Limb (tissue), 2 donors: Measurements from ENCODE around the gene LZTS2.
"Not testable (repeated sequence)": the region's sequence is repeated elsewhere in the genome, so short reads cannot be mapped to it uniquely, and the experiment has no call there.

Experiments
- DNase-seq, 2 donors: peaks; one replicate each; pipeline ENCODE4 v3.0.0-alpha.2; 2016; ENCODE audit errors: extremely low spot score in 2 of 2

Gene LZTS2, protein sequence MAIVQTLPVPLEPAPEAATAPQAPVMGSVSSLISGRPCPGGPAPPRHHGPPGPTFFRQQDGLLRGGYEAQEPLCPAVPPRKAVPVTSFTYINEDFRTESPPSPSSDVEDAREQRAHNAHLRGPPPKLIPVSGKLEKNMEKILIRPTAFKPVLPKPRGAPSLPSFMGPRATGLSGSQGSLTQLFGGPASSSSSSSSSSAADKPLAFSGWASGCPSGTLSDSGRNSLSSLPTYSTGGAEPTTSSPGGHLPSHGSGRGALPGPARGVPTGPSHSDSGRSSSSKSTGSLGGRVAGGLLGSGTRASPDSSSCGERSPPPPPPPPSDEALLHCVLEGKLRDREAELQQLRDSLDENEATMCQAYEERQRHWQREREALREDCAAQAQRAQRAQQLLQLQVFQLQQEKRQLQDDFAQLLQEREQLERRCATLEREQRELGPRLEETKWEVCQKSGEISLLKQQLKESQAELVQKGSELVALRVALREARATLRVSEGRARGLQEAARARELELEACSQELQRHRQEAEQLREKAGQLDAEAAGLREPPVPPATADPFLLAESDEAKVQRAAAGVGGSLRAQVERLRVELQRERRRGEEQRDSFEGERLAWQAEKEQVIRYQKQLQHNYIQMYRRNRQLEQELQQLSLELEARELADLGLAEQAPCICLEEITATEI

DNA sequence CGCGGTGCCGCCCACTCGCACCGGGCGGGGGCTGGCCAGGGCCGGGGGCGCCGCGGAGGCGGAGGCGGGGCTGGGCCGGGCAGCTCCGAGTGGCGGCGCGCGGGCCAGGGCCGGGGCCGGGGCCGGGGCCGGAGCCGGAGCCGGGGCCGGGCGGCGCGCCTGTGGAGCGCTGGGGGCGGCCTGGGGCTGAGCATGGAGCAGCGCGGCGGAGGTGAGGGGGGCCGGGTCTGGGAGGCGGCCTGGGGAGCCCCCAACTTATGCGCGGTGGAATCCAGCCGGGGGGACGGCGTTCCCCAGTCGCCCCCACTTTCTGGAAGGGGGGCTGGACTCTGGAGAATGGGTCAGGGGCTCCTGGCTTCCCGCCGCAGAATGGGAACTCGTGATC, at the start of gene LZTS2:
Gene LZTS2, plus strand, starts transcription at position 67 of the 385 bp plus-strand sequence. CDS start 2,731 bp downstream, outside the sequence.
- DNase-seq = no peak

DNA sequence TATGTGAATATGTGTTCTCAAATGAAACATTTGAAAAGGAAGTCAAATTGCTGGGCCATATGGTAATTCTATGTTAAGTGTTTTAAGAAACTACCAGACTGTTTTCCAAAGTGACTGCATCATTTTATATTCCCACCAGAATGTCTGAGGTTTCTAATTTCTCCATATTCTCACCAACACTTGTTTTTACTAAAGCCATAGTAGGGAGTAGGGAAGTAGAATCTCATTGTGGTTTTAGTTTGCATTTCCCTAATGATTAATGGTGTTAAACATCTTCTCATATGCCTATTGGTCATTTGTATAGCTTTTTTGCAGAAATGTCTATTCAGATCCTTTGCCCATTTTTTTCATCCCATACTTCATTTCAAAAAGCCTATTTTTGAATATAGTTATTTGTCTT, 39.4 kb upstream of the LZTS2 start:
- no peak for DNase-seq

DNA sequence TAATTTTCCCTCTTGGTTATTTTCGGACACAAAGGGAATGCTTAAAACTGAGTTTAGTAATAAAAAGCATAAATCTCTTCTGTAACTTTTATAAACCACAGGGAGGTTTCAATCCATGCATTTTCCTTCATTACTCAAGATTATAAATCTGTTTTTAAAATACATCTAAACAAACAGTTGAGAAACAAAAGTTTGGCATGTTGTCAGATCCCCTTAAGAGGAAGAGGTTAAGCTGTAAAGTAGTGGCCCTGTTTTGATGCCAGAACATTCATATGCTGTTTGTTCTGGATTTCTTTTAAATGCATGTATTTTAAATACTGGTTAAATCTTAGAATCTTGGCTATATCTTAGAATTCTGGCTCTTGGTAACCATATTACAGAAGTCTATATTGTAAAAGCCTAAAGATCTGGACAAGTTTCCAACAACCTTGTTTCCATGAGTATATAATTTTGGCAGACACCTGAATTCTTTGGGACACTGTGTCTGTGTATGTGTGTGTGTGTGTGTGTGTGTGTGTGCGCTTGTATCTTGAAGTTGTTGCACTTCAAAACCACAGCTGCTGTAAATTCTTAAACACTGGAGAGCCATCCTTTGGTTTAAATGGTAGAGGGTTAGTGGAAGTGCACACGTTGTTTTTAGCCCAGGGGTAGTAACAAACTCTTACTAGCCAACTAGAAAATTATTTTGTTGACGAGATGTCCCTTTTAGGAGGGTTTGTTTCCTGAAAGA, 37.1 kb upstream of the LZTS2 start:
- no peak for DNase-seq

DNA sequence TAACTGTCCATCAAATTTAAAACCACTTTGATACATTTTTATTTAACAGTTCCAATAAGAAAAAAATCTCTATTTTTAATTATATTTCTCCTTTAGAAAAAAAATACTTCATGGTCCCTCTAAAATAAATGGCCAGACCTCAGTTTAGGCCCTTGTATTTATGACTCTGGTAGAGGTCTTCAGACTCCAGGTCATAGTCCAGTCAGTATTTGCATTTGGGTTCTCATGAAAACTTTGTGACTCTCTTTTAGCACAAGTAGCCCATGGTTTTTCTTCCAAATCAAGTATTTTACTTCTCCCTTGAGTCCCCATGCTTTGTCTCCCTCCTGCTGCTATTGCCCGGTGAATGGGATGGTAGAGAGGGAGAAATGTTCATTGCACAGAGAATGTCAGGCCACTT, 35.8 kb upstream of the LZTS2 start:
- no peak for DNase-seq

DNA sequence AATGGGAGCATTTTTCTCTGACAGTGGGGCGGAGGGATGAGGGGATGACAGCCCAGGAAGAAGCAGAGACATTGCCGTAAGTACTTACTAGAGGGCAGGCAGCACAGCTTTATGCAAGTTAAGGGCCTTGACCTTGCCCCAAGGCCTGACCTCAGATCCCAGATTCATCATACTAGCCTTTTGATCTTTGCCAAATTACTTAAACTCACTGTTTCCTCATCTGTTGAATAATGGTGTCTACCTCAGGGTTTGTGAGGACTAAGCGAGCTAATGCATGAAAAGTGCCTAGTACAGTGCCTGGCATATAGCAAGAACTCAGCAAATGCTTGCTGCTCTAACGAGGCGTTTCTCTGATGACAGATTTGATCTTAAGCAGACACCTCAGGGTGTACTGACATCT, 33.8 kb upstream of the LZTS2 start:
- DNase-seq = no peak

DNA sequence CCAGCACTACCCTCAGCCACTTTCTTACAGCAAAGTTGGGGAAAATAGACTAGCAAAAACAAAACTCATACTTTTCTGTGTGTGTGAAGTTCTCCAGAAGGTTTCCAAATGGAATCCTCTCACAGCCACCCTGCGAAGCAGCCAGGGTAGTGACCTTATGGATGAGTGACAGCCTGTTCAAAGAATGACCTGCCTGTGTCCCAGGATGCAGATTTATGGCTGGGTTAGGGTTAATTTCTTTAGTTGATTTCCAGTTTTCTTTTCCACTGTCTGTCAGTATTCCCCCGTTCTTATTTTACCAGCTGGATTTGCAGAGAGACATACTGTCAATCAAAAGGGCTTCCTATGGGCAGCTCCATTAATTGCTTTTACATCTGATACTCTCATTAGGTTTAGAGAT, 32.7 kb upstream of the LZTS2 start:
- no peak for DNase-seq

DNA sequence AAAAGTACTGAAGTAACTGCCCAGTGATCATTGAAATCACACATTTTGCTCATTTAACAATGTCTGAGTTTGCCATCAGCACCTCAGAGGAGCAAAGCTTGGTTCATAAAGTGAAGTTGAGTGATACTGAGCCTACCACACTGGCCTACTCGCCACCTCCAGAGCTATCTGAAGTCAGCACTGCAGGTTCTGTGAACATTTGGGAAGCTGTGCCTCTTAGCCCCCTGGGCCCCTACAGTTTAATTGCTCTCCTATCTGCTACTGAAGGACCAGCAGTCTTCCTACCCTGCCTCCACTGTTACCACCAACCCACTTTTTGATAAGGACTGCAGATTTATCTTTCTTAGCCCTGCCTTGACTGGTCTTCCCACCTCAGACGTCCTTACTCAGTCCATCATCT, 32.3 kb upstream of the LZTS2 start:
- no peak for DNase-seq

DNA sequence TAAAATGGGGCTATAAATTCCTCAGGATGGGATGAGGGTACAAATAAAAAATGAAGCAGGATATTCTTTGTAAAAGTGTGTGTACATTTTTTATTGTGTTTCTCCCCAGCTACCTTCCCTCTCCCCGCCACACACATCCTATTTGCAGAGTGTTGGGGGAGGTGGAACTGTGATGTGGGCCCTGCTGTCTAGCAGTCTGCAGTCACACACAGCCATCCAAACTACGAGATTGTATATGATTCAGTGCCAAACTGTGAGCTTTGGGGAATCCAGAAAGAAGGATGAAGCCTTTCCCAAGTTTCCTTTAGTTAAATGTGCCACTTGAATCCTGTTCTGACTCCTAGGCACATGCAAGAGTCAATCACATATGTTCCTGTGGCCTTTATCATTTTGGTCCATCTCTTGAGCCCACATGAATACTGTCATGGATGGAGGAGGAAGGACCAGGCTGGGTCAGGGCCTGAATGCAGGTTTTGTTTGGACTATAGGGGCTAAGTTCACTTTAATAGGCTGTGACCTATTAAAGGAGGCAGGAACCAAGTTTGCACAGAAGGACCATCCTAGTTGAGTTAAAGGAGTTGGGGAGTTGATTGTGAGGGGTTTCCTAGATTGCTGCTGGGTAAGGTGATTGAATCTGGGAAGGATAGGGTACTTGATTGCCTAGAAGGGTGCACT, 31.4 kb upstream of the LZTS2 start:
- DNase-seq = no peak

DNA sequence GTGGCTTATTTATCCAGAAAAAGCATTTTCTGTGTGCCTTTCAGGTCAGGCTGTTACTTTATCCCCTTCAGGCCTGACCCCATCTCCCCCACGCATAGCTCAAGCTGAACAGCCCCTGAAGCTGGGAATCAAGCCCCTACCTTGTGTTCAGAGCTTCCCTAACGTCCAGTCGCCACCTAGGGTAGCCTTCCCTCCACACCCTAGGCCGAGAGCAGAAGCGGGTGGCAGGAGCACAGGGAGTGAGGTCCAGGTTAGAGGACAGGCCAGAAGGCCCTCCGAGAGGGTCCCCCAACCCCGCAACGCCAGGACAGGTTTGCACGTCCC, 30.8 kb upstream of the LZTS2 start:
- DNase-seq = no peak

DNA sequence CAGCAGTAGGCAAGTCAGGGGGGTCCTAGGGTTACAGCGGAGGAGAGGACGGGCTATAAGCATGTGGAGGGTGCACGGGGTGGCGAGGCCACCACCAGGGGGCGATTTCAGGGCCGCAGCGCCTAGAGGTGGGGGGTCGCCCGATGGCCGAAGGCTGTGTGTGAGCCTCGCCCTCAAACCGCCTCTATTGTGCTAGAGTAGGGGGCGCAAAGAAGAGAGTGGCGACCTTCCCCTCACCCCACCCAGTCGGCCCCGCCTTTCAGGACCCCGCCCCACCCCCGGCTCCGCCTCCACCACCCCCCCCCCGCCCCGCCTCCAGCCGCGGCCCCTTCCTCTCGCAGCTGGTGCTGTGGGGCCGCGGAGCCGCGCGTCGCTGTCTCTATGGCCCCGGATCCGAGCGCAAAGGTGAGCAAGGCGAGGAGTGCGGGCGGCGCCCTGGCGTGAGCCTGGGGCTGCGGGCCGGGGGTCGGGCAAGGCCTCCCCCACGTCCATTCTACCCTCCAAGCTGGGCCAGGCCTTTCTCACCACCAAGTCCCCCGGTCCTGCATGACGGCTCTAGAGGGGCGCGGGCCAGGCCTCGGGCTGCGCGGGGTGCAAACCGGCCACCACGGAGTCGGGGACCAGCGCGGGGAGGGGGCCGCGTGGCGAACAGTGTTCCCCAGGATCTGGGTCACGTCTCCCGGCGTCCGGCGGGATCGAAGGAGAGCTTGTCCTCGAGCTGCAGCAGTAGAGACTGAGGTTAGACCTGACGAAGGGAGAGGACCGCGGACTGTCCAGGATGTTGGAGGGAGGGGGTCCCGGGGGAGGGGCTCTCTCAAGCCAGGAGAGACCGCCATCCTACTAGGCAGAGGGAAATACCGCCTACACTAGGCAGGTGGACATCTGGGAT, 30.2 kb upstream of the LZTS2 start, which contains the start of gene SEMA4G:
Gene SEMA4G, plus strand, starts transcription at position 318 of the 889 bp plus-strand sequence. CDS start 3,409 bp downstream, outside the sequence.
- DNase-seq = peak; percentile 36 to 86

DNA sequence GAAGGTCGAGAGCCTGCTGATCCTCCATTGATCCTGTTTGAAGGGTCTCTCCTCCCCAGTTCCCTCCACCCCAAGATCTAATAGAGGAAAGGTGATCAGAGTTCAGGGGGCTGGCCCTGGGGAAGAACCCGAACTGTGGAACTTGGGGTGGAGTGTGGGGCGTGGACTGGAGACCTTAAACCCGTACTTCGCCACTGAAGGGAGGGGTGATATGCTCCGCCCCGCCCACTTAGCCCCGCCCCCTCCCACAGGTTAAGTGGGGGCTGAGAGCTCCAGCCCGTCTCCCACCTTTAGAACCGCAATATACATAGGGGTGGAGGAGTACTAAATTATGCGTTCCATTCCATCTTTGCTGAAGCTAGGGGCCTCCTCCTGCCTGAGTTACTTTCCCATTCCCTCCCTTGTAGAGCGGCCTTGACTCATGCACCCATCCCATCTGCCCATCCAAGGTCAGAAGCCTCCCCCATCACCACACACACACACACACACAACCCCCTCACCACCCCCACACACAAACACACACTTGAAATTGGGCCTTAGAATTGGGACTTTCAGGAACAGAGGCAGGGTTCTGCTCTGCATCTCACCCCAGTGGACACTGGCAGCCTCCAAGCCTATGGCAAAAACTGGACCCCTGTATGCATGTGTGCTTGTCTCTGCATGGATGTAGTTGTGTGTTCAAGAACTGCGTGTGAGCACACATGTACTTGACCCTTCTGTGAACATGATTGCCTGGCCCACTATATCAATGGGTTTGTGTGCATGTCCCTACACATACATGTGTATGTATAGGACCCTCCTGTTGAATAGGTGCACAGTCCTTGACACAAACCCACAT, 29.3 kb upstream of the LZTS2 start:
- DNase-seq = no peak

DNA sequence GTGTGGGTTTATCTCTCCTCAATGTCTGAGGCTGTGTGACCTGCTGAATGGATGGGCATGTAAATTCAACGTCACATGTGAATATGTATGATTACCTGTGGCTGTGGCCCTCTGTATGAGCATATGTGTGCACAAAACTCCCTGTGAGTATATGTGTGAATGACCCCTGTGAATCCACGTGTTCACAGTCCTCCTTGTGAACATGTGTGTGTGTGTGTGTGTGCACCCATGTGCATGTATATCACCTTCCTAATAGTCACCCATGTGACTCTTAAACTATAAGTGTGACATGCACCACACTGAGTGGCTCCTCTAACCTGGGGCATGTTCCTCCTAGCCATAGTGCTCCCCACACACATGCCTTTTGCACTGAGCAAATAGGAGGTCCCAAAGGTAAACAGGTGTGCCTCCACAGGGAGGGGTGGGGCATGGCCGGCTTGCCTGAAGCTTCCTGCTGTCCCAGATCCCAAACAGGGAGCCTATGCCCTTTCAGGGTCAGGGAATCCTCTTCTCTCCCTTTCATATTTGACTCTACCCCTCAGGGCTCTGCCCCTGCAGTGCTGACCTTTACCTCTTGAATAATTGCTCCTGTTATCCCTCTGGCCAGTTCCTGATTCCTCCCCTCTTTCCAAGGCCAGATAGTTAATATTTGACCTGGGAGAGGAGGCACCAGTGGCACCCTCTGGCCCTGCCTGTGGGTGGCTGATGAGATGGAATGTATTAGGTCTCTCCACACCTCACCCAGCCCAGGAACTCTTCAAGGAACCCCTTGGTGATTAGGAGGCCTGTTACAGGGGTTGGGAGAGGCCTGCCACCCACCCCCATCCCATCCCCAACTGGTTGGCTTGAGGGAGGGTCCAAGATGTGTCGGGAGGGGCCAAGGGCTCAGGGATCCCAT, 28.4 kb upstream of the LZTS2 start:
- no peak for DNase-seq

DNA sequence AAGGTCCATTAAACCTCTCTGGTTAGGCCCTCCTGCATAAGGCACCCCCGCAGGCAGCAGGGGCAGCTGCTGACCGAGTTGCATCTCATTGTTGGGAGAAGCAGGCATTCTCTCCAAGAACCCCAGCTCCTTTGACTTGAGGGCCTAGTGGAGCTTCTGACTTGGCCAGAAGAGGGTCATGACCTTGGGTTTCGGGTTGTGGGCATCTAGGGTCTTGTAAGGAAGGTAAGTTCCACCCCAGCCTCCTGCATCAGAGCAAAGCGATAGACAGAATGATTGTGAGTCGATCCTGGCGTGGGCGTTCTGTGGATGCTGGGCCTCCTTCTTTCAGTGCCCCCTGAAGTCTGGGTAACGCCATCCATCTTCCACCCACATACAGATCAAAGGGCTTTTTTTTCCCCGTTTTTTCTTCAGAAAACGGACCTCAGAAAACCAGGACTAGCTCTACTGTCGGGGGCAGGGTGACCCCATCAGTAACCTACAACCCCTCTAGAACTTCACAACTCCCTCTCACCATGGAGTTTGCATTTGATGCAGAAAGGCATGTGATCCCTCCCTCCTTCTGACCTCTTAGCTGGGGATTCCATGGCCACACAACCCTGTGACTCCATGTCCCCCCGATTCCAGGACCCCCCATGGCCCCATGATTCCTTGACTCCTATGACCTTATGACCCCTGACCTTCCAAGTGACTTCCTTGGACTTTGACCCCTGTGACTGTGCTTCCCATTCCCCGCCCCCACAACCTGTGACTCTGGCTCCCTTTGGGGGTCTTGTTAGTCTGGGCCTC, 27.3 kb upstream of the LZTS2 start:
- DNase-seq = no peak

DNA sequence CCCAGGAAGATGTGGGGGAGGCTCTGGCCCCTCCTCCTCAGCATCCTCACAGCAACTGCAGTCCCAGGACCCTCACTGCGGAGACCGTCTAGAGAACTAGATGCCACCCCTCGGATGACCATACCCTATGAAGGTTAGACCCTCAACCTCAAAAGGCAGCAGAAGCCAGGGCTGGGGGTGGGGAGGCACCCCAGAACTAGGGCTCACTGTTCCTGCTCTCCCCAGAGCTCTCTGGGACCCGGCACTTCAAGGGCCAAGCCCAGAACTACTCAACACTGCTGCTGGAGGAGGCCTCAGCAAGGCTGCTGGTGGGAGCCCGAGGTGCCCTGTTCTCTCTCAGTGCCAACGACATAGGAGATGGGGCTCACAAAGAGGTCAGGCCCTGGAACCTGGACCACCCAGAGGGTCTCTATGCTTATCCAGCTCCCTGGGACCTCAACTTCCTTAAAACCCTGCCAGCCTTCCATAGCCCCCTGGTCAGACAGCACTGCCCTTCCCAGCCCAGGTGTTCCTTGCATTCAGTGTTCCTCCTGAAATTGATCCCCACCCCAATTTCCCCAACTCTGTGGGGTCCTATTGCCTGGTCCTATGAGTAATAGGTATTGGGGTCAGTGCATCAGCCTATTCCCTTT, 26.6 kb upstream of the LZTS2 start:
- no peak for DNase-seq

DNA sequence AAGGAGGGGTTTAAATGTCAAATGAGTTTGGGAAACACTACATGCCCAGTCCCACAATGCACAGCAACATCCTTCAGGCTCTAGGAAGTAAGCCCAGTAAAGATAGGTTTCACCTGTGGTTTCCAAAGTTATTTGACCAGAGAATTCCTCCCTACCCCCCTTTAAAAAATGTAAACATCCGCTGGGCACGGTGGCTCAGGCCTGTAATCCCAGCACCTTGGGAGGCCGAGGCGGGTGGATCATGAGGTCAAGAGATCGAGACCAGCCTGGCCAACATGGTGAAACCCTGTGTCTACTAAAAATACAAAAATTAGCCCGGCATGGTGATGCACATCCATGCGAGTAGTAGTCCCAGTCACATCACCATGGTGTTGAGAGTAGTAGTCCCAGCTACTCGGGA, 24.2 kb upstream of the LZTS2 start:
- not testable (repeated sequence) for DNase-seq

DNA sequence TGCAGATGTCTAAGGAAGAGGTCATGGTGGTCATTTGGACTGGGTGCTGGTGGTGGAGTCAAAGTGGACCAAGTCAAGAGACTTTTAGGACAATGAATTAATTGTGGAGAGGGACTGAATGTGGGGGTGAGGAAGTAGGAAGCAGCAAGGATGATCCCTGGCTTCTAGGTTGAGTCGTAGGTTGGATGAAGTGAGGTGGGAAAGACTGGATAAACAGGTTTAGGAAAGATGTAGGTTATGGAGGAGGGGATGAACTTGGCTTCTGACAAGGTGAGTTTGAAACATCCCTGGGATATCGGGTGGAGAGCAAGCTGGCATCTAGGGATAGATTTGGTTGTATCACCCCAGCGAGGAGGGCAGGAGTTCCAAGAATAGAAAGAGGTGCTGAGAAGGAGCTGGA, 22.7 kb upstream of the LZTS2 start:
- DNase-seq = no peak

DNA sequence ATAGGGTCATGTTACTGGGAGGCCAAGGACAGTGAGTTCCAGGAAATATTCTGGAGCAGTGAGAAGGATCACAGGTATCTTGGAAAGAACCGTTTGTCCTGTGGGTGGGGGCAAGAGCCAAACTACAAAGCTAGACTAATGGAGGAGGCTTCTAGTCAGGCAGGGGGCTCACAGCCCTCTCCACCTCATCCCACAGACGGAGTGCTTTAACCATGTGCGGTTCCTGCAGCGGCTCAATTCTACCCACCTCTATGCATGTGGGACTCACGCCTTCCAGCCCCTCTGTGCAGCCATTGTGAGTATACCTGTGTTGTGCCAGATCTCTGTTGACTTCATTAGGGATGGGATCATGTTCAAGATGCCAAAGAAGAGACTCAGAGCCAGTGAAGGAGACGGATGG, 22.2 kb upstream of the LZTS2 start:
- no peak for DNase-seq
